GM19238 (cell line): Measurements from ENCODE around the gene ERGIC2.
"Not testable (repeated sequence)": the region's sequence is repeated elsewhere in the genome, so short reads cannot be mapped to it uniquely, and the experiment has no call there.

Experiments used
- DNase-seq: peaks from one replicate; pipeline ENCODE4 v3.0.0; 2011; ENCODE audit warnings: low spot score; ENCODE audit not compliant: insufficient read length

ERGIC2 gene, protein sequence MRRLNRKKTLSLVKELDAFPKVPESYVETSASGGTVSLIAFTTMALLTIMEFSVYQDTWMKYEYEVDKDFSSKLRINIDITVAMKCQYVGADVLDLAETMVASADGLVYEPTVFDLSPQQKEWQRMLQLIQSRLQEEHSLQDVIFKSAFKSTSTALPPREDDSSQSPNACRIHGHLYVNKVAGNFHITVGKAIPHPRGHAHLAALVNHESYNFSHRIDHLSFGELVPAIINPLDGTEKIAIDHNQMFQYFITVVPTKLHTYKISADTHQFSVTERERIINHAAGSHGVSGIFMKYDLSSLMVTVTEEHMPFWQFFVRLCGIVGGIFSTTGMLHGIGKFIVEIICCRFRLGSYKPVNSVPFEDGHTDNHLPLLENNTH

DNA sequence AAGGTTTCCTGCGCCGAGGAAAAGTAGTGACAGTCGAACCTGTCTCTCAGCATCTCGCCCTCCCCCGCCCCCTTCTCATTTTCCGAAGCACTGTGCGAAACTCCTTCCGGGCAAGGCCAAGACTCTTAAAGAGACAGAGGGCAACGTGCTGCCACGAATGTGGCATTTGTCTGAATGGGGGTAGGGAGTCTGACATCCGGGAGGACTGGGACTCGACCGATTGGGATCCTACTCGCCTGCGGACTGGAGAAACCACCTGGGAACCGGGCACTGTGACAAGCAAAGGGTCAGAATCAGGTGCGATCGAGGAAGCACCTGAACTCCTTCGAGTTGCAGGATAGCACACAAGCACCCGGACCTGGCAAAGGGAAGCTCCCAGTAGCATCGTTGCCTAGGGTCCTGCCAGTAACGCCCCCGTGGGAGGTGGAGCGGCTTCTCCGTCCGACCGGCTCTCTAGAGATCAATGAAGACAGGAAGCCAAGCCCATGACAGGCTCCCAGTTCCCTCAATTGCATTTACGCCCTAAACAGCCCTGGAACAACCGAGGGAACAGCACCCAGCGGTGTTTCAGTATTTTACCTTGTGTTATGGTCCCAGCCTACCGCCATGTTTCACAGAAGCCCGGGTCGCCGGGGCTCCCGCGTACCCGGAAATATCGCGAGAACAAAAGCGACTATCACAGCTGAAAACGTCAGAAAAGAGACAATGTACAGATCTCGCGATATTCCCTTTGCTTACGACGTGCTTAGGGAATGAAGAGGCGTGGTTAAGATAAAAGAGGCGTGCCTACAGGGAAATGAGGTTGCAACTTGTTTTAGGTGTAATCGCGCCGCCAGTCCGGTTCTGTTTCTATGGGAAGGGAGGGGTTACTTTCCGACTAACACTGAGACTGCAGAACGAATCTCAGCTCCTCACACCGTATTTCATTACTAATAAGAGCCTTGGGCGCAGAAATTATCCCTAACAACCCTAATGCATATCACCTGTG is at the start of gene ERGIC2:
Gene ERGIC2 (minus strand): TSS at position 637 of the 988 bp plus-strand sequence. CDS start 9,539 bp downstream, outside the sequence.
- DNase-seq: peak; percentile 74

DNA sequence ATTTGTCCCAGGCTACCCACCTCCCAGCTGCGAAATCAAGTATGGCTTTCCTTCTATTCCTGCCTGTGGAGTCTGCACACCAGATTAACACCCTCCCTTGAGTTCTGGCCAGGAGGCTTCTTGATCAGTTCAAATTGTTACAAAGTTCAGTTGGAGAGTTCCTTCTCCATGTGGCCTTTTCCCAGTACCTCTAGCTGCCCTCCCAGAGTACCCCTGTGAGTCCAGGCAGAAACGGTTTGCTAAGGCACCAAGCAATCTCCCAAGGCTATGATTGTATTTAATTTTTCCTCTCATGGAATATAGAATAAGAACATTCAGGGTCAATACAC is 49.7 kb upstream of the ERGIC2 start:
- DNase-seq: no peak

- DNase-seq: no peak
These were observed 49.2 kb upstream of the ERGIC2 start for GRCh38 chr12:29429999-29430715.

- no peak for DNase-seq
These were observed 47.7 kb upstream of the ERGIC2 start for GRCh38 chr12:29428633-29429032.

- peak; percentile 24 for DNase-seq
These were observed 47.0 kb upstream of the ERGIC2 start for GRCh38 chr12:29427964-29428363.

GRCh38 chr12:29426498-29426897 is 45.5 kb upstream of the ERGIC2 start:
- no peak for DNase-seq

- DNase-seq: no peak
These were observed 44.8 kb upstream of the ERGIC2 start for GRCh38 chr12:29425722-29426121.

DNA sequence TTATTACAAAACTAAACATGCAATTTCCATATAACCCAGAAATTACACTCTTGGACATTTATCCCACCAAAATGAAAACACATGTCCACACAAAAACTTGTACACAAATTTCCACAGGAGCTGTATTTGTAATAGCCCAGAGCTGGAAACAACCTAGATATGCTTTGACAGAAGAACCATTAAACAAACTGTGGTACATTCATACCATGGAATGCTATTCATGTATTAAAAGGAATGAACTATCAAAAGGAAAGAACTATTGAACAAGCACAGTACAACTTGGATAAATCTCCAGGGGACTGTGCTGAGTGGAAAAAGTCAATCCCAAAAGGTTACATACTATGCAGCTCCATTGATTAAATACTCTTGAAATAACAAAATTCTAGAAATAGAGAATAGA is 35.8 kb upstream of the ERGIC2 start:
- DNase-seq: no peak

GRCh38 chr12:29415111-29415510 is 34.1 kb upstream of the ERGIC2 start:
- DNase-seq: no peak

DNA sequence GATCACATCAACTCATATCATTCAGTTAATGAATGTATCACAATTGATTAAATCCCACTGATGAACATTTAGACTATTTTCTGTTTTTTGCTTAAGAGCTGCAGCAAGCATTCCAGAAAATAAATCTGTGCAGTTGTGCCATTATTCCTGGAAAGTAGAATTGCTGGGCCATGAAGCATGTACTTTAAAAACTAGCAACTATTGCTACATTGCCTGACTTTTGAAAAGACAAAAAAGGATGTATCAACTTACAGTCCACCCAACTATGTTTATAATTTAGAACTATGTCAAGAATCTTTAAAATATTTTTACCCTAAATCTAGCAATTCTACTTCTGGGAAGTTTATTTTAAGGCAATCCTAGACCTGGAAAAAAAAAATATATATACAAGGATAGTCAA is 33.4 kb upstream of the ERGIC2 start:
- no peak for DNase-seq

- DNase-seq: no peak
These were observed 24.6 kb upstream of the ERGIC2 start for GRCh38 chr12:29405561-29405960.

- no peak for DNase-seq
These were observed 23.0 kb upstream of the ERGIC2 start for GRCh38 chr12:29403991-29404390.

- DNase-seq: no peak
These were observed 21.5 kb upstream of the ERGIC2 start for GRCh38 chr12:29402437-29402836.

GRCh38 chr12:29398495-29398894 is 17.5 kb upstream of the ERGIC2 start:
- no peak for DNase-seq

GRCh38 chr12:29396774-29397173 is 15.8 kb upstream of the ERGIC2 start:
- DNase-seq: no peak

- no peak for DNase-seq
These were observed 14.4 kb upstream of the ERGIC2 start for GRCh38 chr12:29395356-29395755.

DNA sequence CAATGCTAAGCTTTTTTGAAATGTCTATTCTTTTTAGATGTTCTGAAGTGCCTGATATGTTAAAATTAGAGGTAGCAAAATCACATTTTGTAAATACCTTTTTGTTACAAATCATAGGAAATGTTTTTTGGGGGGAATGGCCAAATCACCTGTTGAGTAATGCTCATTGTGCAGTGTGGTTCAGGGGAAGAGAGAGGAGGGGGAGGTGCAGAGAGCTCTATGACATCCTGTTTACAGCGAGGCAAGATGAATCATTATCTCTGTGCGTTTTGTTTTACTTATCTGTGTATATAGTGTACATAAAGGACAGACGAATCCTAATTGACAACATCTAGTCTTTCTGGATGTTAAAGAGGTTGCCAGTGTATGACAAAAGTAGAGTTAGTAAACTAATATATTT is 9.4 kb upstream of the ERGIC2 start:
- DNase-seq: not testable (repeated sequence)

GRCh38 chr12:29389295-29389919 is 8.4 kb upstream of the ERGIC2 start:
- DNase-seq: no peak

DNA sequence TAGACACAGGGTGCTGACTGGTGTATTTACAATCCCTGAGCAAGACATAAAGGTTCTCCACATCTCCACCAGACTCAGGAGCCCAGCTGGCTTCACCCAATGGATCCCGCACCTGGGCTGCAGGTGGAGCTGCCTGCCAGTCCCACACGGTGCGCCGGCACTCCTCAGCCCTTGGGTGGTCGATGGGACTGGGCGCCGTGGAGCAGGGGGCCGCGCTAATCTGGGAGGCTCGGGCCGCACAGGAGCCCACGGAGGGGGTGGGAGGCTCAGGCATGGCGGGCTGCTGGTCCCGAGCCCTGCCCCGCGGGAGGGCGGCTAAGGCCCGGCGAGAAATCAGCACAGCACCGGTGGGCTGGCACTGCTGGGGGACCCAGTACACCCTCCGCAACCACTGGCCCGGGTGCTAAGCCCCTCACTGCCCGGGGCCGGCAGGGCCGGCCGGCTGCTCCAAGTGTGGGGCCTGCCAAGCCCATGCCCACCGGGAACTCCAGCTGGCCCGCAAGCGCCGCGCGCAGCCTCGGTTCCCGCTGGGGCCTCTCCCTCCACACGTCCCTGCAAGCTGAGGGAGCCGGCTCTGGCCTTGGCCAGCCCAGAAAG is 5.2 kb upstream of the ERGIC2 start:
- not testable (repeated sequence) for DNase-seq

GRCh38 chr12:29385194-29385593 is 4.2 kb upstream of the ERGIC2 start:
- DNase-seq: not testable (repeated sequence)

- DNase-seq: no peak
These were observed 1.3 kb upstream of the ERGIC2 start for GRCh38 chr12:29382251-29382650.
